HCT116 (cell line): ENCODE data around the gene KIAA1755.

Source experiments
- EGR1 ChIP-seq: IDR thresholded peaks from 2 replicates; pipeline ENCODE4 v1.6.1; 2012; ENCODE audit warnings: low read depth
- EZH2phosphoT487 ChIP-seq: fragments of 200-600 bp; IDR thresholded peaks from 2 replicates; pipeline ENCODE4 v1.6.1; 2018; ENCODE audit warnings: antibody characterized with exemption, borderline replicate concordance
- JUND ChIP-seq: IDR thresholded peaks from 2 replicates; pipeline ENCODE4 v1.6.1; 2012
- MAX ChIP-seq: IDR thresholded peaks from 2 replicates; pipeline ENCODE4 v1.6.1; 2012
- POLR2A ChIP-seq: IDR thresholded peaks from 2 replicates; pipeline ENCODE4 v1.7.0; 2011; ENCODE audit warnings: borderline replicate concordance; ENCODE audit not compliant: insufficient read depth, insufficient read length; ENCODE audit errors: extremely low read depth
- POLR2AphosphoS5 ChIP-seq: IDR thresholded peaks from 2 replicates; pipeline ENCODE4 v1.6.1; 2011; ENCODE audit warnings: mild to moderate bottlenecking, low read depth, low read length, moderate library complexity
- REST ChIP-seq: IDR thresholded peaks from 2 replicates; pipeline ENCODE4 v1.6.1; 2012; ENCODE audit warnings: low read depth
- SP1 ChIP-seq: IDR thresholded peaks from 2 replicates; pipeline ENCODE4 v1.6.1; 2012; ENCODE audit warnings: low read depth
- YY1 ChIP-seq: IDR thresholded peaks from 2 replicates; pipeline ENCODE4 v1.6.1; 2011; ENCODE audit warnings: low read length, low read depth, moderate library complexity, mild to moderate bottlenecking; ENCODE audit not compliant: insufficient replicate concordance; ENCODE audit errors: extremely low read depth
- TF ChIP-seq, protein P1 (sequence below), 3 experiments: fragments of 200-600 bp in 1 of 3; sonication (generic) in 1 of 3; IDR thresholded peaks in 2 of 3; conservative IDR thresholded peaks in 1 of 3; 2 replicates each; pipeline ENCODE4 v1.5.1; 2012 to 2017; ENCODE audit warnings: low read depth in 2 of 3, low read length in 2 of 3, antibody characterized with exemption in 1 of 3, borderline replicate concordance in 1 of 3, control low read depth in 1 of 3, mild to moderate bottlenecking in 1 of 3, mixed read lengths in 1 of 3, mixed run types in 1 of 3, moderate library complexity in 1 of 3; ENCODE audit not compliant: insufficient read depth in 1 of 3

- TF ChIP-seq, protein P1, sequence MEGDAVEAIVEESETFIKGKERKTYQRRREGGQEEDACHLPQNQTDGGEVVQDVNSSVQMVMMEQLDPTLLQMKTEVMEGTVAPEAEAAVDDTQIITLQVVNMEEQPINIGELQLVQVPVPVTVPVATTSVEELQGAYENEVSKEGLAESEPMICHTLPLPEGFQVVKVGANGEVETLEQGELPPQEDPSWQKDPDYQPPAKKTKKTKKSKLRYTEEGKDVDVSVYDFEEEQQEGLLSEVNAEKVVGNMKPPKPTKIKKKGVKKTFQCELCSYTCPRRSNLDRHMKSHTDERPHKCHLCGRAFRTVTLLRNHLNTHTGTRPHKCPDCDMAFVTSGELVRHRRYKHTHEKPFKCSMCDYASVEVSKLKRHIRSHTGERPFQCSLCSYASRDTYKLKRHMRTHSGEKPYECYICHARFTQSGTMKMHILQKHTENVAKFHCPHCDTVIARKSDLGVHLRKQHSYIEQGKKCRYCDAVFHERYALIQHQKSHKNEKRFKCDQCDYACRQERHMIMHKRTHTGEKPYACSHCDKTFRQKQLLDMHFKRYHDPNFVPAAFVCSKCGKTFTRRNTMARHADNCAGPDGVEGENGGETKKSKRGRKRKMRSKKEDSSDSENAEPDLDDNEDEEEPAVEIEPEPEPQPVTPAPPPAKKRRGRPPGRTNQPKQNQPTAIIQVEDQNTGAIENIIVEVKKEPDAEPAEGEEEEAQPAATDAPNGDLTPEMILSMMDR (IDR thresholded peaks at IDR 0.05 in 2 of 3, conservative IDR thresholded peaks at IDR 0.05 in 1 of 3; ENCODE audit: borderline replicate concordance in 1 of 3, insufficient read depth in 1 of 3, low read depth in 2 of 3, low read length in 2 of 3), result no peak
- TF ChIP-seq EGR1 (no peak), POLR2A (no peak), REST (no peak), MAX (no peak), JUND (no peak), YY1 (no peak), SP1 (no peak), POLR2AphosphoS5 (no peak), EZH2phosphoT487 (no peak)
Measured at GRCh38 chr20:38238829-38239228, 21.7 kb downstream of the KIAA1755 start.
